HEK293T (cell line): ENCODE measurements around the gene SEMA3G.

Source experiments
- TARDBP ChIP-seq: fragments of 450-650 bp; IDR thresholded peaks from 2 replicates; pipeline ENCODE4 v1.6.1; 2016
- ZNF384 ChIP-seq: fragments of 450-650 bp; IDR thresholded peaks from 2 replicates; pipeline ENCODE4 v1.6.1; 2016

DNA sequence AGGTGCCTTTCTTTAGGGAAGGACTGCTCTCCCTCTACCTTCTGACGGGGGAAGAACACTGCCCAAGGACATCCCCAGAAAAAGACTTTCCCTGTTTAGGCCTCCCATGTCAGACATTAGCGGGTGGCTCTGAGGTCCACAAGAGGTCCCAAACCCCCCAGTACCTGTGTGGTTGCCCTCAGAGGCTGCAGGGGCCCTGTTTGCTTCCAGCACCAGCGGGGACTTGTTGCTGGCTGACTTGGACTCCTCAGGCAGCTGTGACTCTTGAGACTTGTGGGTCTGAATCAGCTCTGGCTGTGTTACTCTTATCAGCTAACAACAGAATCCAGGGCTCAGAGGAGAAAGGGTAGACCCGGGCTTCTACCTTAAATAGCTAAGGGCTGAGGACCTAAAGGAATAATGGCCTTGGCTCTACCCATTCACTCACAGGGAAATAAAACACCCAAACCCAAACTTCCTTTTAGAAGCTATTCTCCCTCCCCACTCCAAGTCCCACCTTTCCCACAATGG lies 39.2 kb downstream of the SEMA3G start:
- TF ChIP-seq TARDBP, result no peak
- TF ChIP-seq ZNF384, result no peak
